Measurements from ENCODE around the gene LRRC71. TPM values are rescaled to one million over a fixed set of nuclear protein-coding genes. Genes with fewer than 3 reads are reported as not detected.

LRRC71 gene
- total and polyA plus RNA-seq, 3 donors from 2014 or later: 17.5 to 49.2 (median 23.1) TPM

GRCh38 chr1:156929596-156930238, 9.3 kb downstream of the LRRC71 start:
- intact Hi-C loops (cut with DNase I; ENCODE audit: low total_unique reads): no loop called here
- Histone ChIP-seq H3K9me3 (no peaks in the 10 kb centered on the region), H3K27ac (no peak overlapping the region), H3K36me3 (ENCODE audit: low read depth, missing control alignments) (no peaks in the 10 kb centered on the region), H3K4me1 (peaks cover 4% of the 10 kb centered on the region), H3K27me3 (no peaks in the 10 kb centered on the region), H3K4me3 (no peak overlapping the region)
- no peak for DNase-seq
- WGBS, 2 donors: 72 to 88% methylated on average over 3 to 6 of the region's 6 CpGs
- TF ChIP-seq CTCF (IDR thresholded peaks at IDR 0.05) (no peak), POLR2A (IDR thresholded peaks at IDR 0.05) (no peak)

- no peak for DNase-seq
- H3K4me1 ChIP-seq: peaks cover 4% of the 10 kb centered on the region
- no peaks in the 10 kb centered on the region for H3K9me3 ChIP-seq
- intact Hi-C loops (cut with DNase I; ENCODE audit: low total_unique reads): no loop called here
- H3K27ac ChIP-seq: no peak overlapping the region
- TF ChIP-seq POLR2A (IDR thresholded peaks at IDR 0.05) (no peak), CTCF (IDR thresholded peaks at IDR 0.05) (no peak)
- H3K4me3 ChIP-seq: no peak overlapping the region
- H3K27me3 ChIP-seq: no peaks in the 10 kb centered on the region
- WGBS, 2 donors: 58 to 74% methylated on average over 4 of the region's 4 CpGs
- H3K36me3 ChIP-seq (ENCODE audit: low read depth, missing control alignments): no peaks in the 10 kb centered on the region
Observed at GRCh38 chr1:156930483-156930882, 10.1 kb downstream of the LRRC71 start.

GRCh38 chr1:156931211-156931952, 10.9 kb downstream of the LRRC71 start:
- 63 to 69% methylated on average over 11 of the region's 11 CpGs for WGBS, 2 donors
- Histone ChIP-seq H3K27ac (no peak overlapping the region), H3K4me3 (no peak overlapping the region), H3K27me3 (no peaks in the 10 kb centered on the region), H3K9me3 (no peaks in the 10 kb centered on the region), H3K4me1 (peaks cover 4% of the 10 kb centered on the region), H3K36me3 (ENCODE audit: low read depth, missing control alignments) (no peaks in the 10 kb centered on the region)
- DNase-seq: no peak
- TF ChIP-seq CTCF (IDR thresholded peaks at IDR 0.05) (no peak), POLR2A (IDR thresholded peaks at IDR 0.05) (no peak)
- intact Hi-C loops (cut with DNase I; ENCODE audit: low total_unique reads): no loop called here

- peaks cover 4% of the 10 kb centered on the region for H3K4me1 ChIP-seq
- TF ChIP-seq POLR2A (IDR thresholded peaks at IDR 0.05): no peak
- TF ChIP-seq CTCF (IDR thresholded peaks at IDR 0.05): no peak
- H3K27ac ChIP-seq: no peak overlapping the region
- no peak overlapping the region for H3K4me3 ChIP-seq
- H3K27me3 ChIP-seq: no peaks in the 10 kb centered on the region
- no peaks in the 10 kb centered on the region for H3K36me3 ChIP-seq (ENCODE audit: low read depth, missing control alignments)
- no peaks in the 10 kb centered on the region for H3K9me3 ChIP-seq
- intact Hi-C loops (cut with DNase I; ENCODE audit: low total_unique reads): no loop called here
- DNase-seq: no peak
- 55 to 60% methylated on average over 8 of the region's 8 CpGs for WGBS, 2 donors
Observed at GRCh38 chr1:156931974-156932710, 11.7 kb downstream of the LRRC71 start.

Data from testis (tissue), 3 donors.